VCaP (cell line): Measurements from ENCODE around the gene CEACAM19.

ENCODE experiments used
- H3K27ac ChIP-seq: fragments of 450-650 bp; 2 replicates; pipeline ENCODE4 v1.5.1; 2017
- TF ChIP-seq, protein P1 (sequence below): fragments of 450-650 bp; conservative IDR thresholded peaks from 2 replicates; pipeline ENCODE4 v1.5.1; 2017; ENCODE audit warnings: mild to moderate bottlenecking, moderate library complexity

The CEACAM19 gene

GRCh38 chr19:44642377-44642776, 28.9 kb upstream of the CEACAM19 start:
- H3K27ac ChIP-seq = no peak overlapping the region

GRCh38 chr19:44643605-44644401, 27.5 kb upstream of the CEACAM19 start, which contains the start of gene PVR:
PVR (plus strand) TSS chr19:44643910; CDS start chr19:44644097, 187 bp downstream.
- H3K27ac ChIP-seq = peak within 1 kb of the TSS; percentile 95
- TF ChIP-seq, protein P1, sequence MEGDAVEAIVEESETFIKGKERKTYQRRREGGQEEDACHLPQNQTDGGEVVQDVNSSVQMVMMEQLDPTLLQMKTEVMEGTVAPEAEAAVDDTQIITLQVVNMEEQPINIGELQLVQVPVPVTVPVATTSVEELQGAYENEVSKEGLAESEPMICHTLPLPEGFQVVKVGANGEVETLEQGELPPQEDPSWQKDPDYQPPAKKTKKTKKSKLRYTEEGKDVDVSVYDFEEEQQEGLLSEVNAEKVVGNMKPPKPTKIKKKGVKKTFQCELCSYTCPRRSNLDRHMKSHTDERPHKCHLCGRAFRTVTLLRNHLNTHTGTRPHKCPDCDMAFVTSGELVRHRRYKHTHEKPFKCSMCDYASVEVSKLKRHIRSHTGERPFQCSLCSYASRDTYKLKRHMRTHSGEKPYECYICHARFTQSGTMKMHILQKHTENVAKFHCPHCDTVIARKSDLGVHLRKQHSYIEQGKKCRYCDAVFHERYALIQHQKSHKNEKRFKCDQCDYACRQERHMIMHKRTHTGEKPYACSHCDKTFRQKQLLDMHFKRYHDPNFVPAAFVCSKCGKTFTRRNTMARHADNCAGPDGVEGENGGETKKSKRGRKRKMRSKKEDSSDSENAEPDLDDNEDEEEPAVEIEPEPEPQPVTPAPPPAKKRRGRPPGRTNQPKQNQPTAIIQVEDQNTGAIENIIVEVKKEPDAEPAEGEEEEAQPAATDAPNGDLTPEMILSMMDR = no peak

More at GRCh38 chr19:44642377-44642776, 28.9 kb upstream of the CEACAM19 start:
- TF ChIP-seq, protein P1 = no peak

DNA sequence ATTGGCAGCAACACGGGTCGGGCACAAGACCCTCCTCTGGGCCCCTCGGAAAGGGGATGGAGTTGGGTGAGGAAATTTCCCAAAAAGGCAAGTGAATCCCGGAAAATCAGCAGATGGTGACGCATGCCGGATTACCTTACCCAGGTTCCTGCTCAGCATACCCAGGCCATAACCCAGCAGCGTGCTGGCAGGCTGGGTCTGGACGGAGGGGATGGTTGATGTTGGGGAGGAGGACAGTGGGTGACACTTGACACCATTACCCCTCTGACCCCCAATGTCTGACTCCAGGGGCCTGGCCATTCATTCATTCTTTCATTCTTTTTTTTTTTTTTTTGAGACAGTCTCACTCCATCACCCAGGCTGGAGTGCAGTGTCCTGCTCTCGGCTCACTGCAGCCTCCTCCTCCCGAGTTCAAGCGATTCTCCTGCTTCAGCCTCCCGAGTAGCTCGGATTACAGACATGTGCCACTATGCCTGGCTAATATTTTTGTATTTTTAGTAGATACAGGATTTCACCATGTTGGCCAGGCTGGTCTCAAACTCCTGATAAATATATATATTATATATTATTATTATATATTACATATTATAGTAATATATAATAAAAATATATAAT, 26.8 kb upstream of the CEACAM19 start:
- H3K27ac ChIP-seq = peak overlapping the region; percentile 95
- TF ChIP-seq, protein P1 = no peak

DNA sequence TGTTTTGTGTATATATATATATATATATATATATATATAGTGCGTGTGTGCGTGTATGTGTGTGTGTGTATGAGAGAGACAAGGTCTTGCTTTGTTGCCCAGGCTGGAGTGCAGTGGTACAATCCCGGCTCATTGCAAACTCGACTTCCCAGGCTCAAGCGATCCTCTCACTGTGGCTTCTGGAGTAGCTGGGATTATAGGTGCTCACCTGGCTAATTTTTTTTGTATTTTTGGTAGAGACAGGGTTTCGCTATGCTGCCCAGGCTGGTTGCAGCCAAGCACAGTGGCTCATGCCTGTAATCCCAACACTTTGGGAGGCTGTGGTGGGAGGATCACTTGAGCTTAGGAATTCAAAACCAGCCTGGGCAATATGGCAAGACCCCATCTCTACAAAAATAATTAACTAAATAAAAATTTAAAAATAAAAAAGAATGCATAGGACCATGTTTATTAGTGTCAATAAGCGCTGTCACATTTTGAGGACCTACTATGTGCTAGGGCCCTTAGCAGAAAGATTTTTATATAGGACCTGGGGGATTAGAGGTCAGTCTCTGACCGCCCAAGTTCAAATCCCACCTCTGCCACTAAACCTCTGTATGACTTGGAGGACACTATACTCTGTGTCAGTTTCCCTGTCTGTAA, 25.8 kb upstream of the CEACAM19 start:
- H3K27ac ChIP-seq = no peak overlapping the region
- TF ChIP-seq, protein P1 = no peak

GRCh38 chr19:44646049-44646416, 25.2 kb upstream of the CEACAM19 start:
- no peak overlapping the region for H3K27ac ChIP-seq
- TF ChIP-seq, protein P1 = no peak

- no peak overlapping the region for H3K27ac ChIP-seq
- TF ChIP-seq, protein P1 = no peak
These were observed 24.1 kb upstream of the CEACAM19 start for GRCh38 chr19:44647144-44647543.

- H3K27ac ChIP-seq = no peak overlapping the region
- TF ChIP-seq, protein P1 = no peak
These were observed 22.5 kb upstream of the CEACAM19 start for GRCh38 chr19:44648631-44649251.
